KMS-11 (cell line): Measurements from ENCODE around the gene HGF.

ENCODE experiments used
- H2AFZ ChIP-seq: fragments of 200-600 bp; sonication (generic); 2 replicates; pipeline ENCODE4 v1.6.1; 2016; ENCODE audit warnings: antibody characterized with exemption, mixed run types, low read depth
- H3K27ac ChIP-seq: fragments of 200-600 bp; sonication (generic); 2 replicates; pipeline ENCODE4 v1.6.1; 2016; ENCODE audit warnings: mild to moderate bottlenecking, mixed run types
- H3K27me3 ChIP-seq: fragments of 200-600 bp; sonication (generic); 2 replicates; pipeline ENCODE4 v1.6.1; 2017; ENCODE audit warnings: mild to moderate bottlenecking, low read depth, mixed run types, moderate library complexity; ENCODE audit not compliant: insufficient read depth
- H3K36me3 ChIP-seq: fragments of 200-600 bp; sonication (generic); 2 replicates; pipeline ENCODE4 v1.6.1; 2017; ENCODE audit warnings: mild to moderate bottlenecking, mixed run types; ENCODE audit not compliant: insufficient read depth
- H3K4me1 ChIP-seq: fragments of 200-600 bp; sonication (generic); 2 replicates; pipeline ENCODE4 v1.6.1; 2016; ENCODE audit warnings: mild to moderate bottlenecking, low read depth, mixed run types; ENCODE audit not compliant: poor library complexity, severe bottlenecking
- H3K4me2 ChIP-seq: fragments of 200-600 bp; sonication (generic); 2 replicates; pipeline ENCODE4 v1.7.0; 2016; ENCODE audit warnings: mild to moderate bottlenecking, mixed run types
- H3K4me3 ChIP-seq: fragments of 200-600 bp; sonication (generic); IDR thresholded peaks from 2 replicates; pipeline ENCODE4 v1.6.1; 2017; ENCODE audit warnings: low read depth, low read length, mixed read lengths; ENCODE audit not compliant: insufficient read depth
- H3K79me2 ChIP-seq: fragments of 200-600 bp; sonication (generic); 2 replicates; pipeline ENCODE4 v1.6.1; 2016; ENCODE audit warnings: low read depth, mixed run types; ENCODE audit not compliant: insufficient read depth
- H3K9ac ChIP-seq: fragments of 200-600 bp; sonication (generic); 2 replicates; pipeline ENCODE4 v1.6.1; 2016; ENCODE audit warnings: mild to moderate bottlenecking, mixed run types
- H4K20me1 ChIP-seq: fragments of 200-600 bp; sonication (generic); 2 replicates; pipeline ENCODE4 v1.6.1; 2016; ENCODE audit warnings: mild to moderate bottlenecking, mixed run types; ENCODE audit not compliant: insufficient read depth
- CTCF ChIP-seq: fragments of 200-600 bp; sonication (generic); conservative IDR thresholded peaks from 2 replicates; pipeline ENCODE4 v1.6.1; 2017; ENCODE audit warnings: low read depth, mild to moderate bottlenecking, antibody characterized with exemption, low read length, moderate library complexity, mixed read lengths

Gene HGF

GRCh38 chr7:81714306-81714705 lies 55.5 kb downstream of the HGF start:
- TF ChIP-seq CTCF = no peak
- Histone ChIP-seq H3K4me1 (peaks cover 29% of the 10 kb centered on the region), H2AFZ (no peak overlapping the region), H3K4me2 (no peak overlapping the region), H3K27me3 (no peaks in the 10 kb centered on the region), H3K4me3 (no peak overlapping the region), H4K20me1 (no peaks in the 10 kb centered on the region), H3K9ac (no peak overlapping the region), H3K27ac (no peak overlapping the region), H3K36me3 (peaks cover 3% of the 10 kb centered on the region; the same call in 1 of the 2 replicates), H3K79me2 (no peaks in the 10 kb centered on the region)

GRCh38 chr7:81710751-81711150 lies 59.1 kb downstream of the HGF start:
- Histone ChIP-seq H3K4me3 (no peak overlapping the region), H3K9ac (no peak overlapping the region), H2AFZ (no peak overlapping the region), H3K27me3 (no peaks in the 10 kb centered on the region), H4K20me1 (no peaks in the 10 kb centered on the region), H3K4me1 (peaks cover 53% of the 10 kb centered on the region), H3K79me2 (no peaks in the 10 kb centered on the region), H3K27ac (no peak overlapping the region), H3K36me3 (peaks cover 7% of the 10 kb centered on the region; the same call in 1 of the 2 replicates), H3K4me2 (no peak overlapping the region)
- TF ChIP-seq CTCF = no peak

GRCh38 chr7:81709836-81710235 lies 60.0 kb downstream of the HGF start:
- Histone ChIP-seq H2AFZ (no peak overlapping the region), H3K4me1 (peaks cover 48% of the 10 kb centered on the region), H3K79me2 (no peaks in the 10 kb centered on the region), H3K27me3 (no peaks in the 10 kb centered on the region), H3K4me2 (no peak overlapping the region), H3K36me3 (peaks cover 7% of the 10 kb centered on the region; the same call in 1 of the 2 replicates), H4K20me1 (no peaks in the 10 kb centered on the region), H3K4me3 (no peak overlapping the region), H3K9ac (no peak overlapping the region), H3K27ac (no peak overlapping the region)
- TF ChIP-seq CTCF = no peak

GRCh38 chr7:81707966-81708365 lies 61.9 kb downstream of the HGF start:
- Histone ChIP-seq H3K27ac (no peak overlapping the region), H3K27me3 (no peaks in the 10 kb centered on the region), H3K4me2 (no peak overlapping the region), H3K79me2 (no peaks in the 10 kb centered on the region), H3K9ac (no peak overlapping the region), H2AFZ (no peak overlapping the region), H3K4me1 (peaks cover 42% of the 10 kb centered on the region), H3K4me3 (no peak overlapping the region), H3K36me3 (peaks cover 7% of the 10 kb centered on the region; the same call in 1 of the 2 replicates), H4K20me1 (no peaks in the 10 kb centered on the region)
- no peak for TF ChIP-seq CTCF
